ENCODE data around the gene DOLK.

DOLK gene

GRCh38 chr9:128929560-128929959 lies 17.8 kb downstream of the DOLK start:
- no peak for DNase-seq

- DNase-seq, result no peak
Observed at GRCh38 chr9:128928624-128929023, 18.8 kb downstream of the DOLK start.

GRCh38 chr9:128927731-128928411 lies 19.5 kb downstream of the DOLK start:
- DNase-seq, result peak; percentile 18

- no peak for DNase-seq
Observed at GRCh38 chr9:128923493-128923883, 23.9 kb downstream of the DOLK start.

- no peak for DNase-seq
Observed at GRCh38 chr9:128921881-128922763, 25.3 kb downstream of the DOLK start.

- DNase-seq, result peak; percentile 85
Observed at GRCh38 chr9:128920381-128921058, 26.9 kb downstream of the DOLK start, which contains the start of gene PHYHD1. Gene PHYHD1, plus strand, starts transcription at chr9:128920982. Its CDS starts 1,342 bp downstream, at chr9:128922324.

GRCh38 chr9:128919402-128920089 lies 27.9 kb downstream of the DOLK start:
- DNase-seq, result no peak

- no peak for DNase-seq
Observed at GRCh38 chr9:128918921-128919320, 28.5 kb downstream of the DOLK start.

GRCh38 chr9:128917151-128917849 lies 30.1 kb downstream of the DOLK start:
- DNase-seq, result no peak

- DNase-seq, result no peak
Observed at GRCh38 chr9:128916745-128917144, 30.7 kb downstream of the DOLK start.

- DNase-seq, result no peak
Observed at GRCh38 chr9:128916204-128916603, 31.2 kb downstream of the DOLK start.

GRCh38 chr9:128913995-128914772 lies 33.2 kb downstream of the DOLK start:
- DNase-seq, result no peak

GRCh38 chr9:128913048-128913900 lies 34.1 kb downstream of the DOLK start:
- no peak for DNase-seq

GRCh38 chr9:128912270-128912853 lies 35.0 kb downstream of the DOLK start:
- DNase-seq, result no peak

- no peak for DNase-seq
Observed at GRCh38 chr9:128911529-128912035, 35.8 kb downstream of the DOLK start.

- no peak for DNase-seq
Observed at GRCh38 chr9:128910906-128911305, 36.5 kb downstream of the DOLK start.

GRCh38 chr9:128909859-128910258 lies 37.5 kb downstream of the DOLK start:
- no peak for DNase-seq

GRCh38 chr9:128908372-128908771 lies 39.0 kb downstream of the DOLK start:
- no peak for DNase-seq

- no peak for DNase-seq
Observed at GRCh38 chr9:128906741-128907140, 40.7 kb downstream of the DOLK start.

GRCh38 chr9:128905964-128906363 lies 41.4 kb downstream of the DOLK start:
- no peak for DNase-seq
